ENCODE measurements around the gene NUP205.

- TF ChIP-seq, protein P1, sequence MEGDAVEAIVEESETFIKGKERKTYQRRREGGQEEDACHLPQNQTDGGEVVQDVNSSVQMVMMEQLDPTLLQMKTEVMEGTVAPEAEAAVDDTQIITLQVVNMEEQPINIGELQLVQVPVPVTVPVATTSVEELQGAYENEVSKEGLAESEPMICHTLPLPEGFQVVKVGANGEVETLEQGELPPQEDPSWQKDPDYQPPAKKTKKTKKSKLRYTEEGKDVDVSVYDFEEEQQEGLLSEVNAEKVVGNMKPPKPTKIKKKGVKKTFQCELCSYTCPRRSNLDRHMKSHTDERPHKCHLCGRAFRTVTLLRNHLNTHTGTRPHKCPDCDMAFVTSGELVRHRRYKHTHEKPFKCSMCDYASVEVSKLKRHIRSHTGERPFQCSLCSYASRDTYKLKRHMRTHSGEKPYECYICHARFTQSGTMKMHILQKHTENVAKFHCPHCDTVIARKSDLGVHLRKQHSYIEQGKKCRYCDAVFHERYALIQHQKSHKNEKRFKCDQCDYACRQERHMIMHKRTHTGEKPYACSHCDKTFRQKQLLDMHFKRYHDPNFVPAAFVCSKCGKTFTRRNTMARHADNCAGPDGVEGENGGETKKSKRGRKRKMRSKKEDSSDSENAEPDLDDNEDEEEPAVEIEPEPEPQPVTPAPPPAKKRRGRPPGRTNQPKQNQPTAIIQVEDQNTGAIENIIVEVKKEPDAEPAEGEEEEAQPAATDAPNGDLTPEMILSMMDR (IDR thresholded peaks at IDR 0.05; ENCODE audit: poor library complexity) = no peak
- TF ChIP-seq EZH2 (IDR thresholded peaks at IDR 0.05; ENCODE audit: borderline replicate concordance) = no peak
Observed at GRCh38 chr7:135665042-135665441, 107.3 kb downstream of the NUP205 start.

Data from hepatocyte (in vitro differentiated cells).